ENCODE measurements around the gene POU2AF3.

GRCh38 chr11:111352231-111352746 lies 53.9 kb downstream of the POU2AF3 start:
- no peak for TF ChIP-seq CTCF (conservative IDR thresholded peaks at IDR 0.05; ENCODE audit: low read depth, low read length)
- TF ChIP-seq USF2 (IDR thresholded peaks at IDR 0.05; ENCODE audit: low read depth, low read length), result no peak
- no peak for TF ChIP-seq POLR2A (IDR thresholded peaks at IDR 0.05; ENCODE audit: low read depth, low read length)
- no peak for TF ChIP-seq ELK1 (IDR thresholded peaks at IDR 0.05; ENCODE audit: borderline replicate concordance, low read depth, low read length)
- TF ChIP-seq BHLHE40 (IDR thresholded peaks at IDR 0.05; ENCODE audit: low read depth, low read length), result no peak
- no peak for TF ChIP-seq RCOR1 (IDR thresholded peaks at IDR 0.05; ENCODE audit: insufficient replicate concordance, low read length)

Data from IMR-90 (cell line).